Endothelial cell (in vitro differentiated cells): Measurements from ENCODE around the gene EIF6. TPM values are rescaled to one million over a fixed set of nuclear protein-coding genes. Genes with fewer than 3 reads are reported as not detected.

Experiments
- DNase-seq: peaks from one replicate; pipeline ENCODE4 v3.0.0; 2021; ENCODE audit warnings: low spot score
- H3K27ac Mint-ChIP-seq: one replicate; pipeline ENCODE4 v1.8.0; 2021; ENCODE audit warnings: mixed read lengths, inconsistent platforms; ENCODE audit not compliant: unreplicated experiment
- H3K27me3 Mint-ChIP-seq: one replicate; pipeline ENCODE4 v1.8.0; 2021; ENCODE audit warnings: mild to moderate bottlenecking, moderate library complexity, mixed read lengths, inconsistent platforms; ENCODE audit not compliant: unreplicated experiment
- H3K36me3 Mint-ChIP-seq: one replicate; pipeline ENCODE4 v1.8.0; 2021; ENCODE audit warnings: mild to moderate bottlenecking, low read depth, mixed read lengths, inconsistent platforms; ENCODE audit not compliant: unreplicated experiment
- H3K4me1 Mint-ChIP-seq: one replicate; pipeline ENCODE4 v1.8.0; 2021; ENCODE audit warnings: mild to moderate bottlenecking, mixed read lengths, inconsistent platforms; ENCODE audit not compliant: unreplicated experiment
- H3K4me3 Mint-ChIP-seq: one replicate; pipeline ENCODE4 v1.8.0; 2021; ENCODE audit warnings: mild to moderate bottlenecking, mixed read lengths, inconsistent platforms; ENCODE audit not compliant: unreplicated experiment
- H3K9me3 Mint-ChIP-seq: one replicate; pipeline ENCODE4 v1.8.0; 2021; ENCODE audit warnings: mixed read lengths, inconsistent platforms; ENCODE audit not compliant: unreplicated experiment
- CTCF ChIP-seq: fragments of 200-600 bp; sonication (generic); IDR thresholded peaks from one replicate; pipeline ENCODE4 v1.5.0; 2021; ENCODE audit warnings: antibody characterized with exemption; ENCODE audit not compliant: unreplicated experiment
- total RNA-seq: library from RNA; stranded (reverse); fragmentation: NEBNext Ultra II Directional; extraction: Animal tissue kit (Norgen Biotek cat#: 25700); gene quantifications from one replicate; pipeline ENCODE4 v1.2.1, GENCODE V29; 2021; ENCODE audit not compliant: unreplicated experiment

EIF6 gene
- total RNA-seq, 1 donor from 2014 or later = 120 TPM

GRCh38 chr20:35240811-35241293 is 43.7 kb downstream of the EIF6 start:
- no peak overlapping the region for H3K27ac Mint-ChIP-seq

GRCh38 chr20:35240083-35240810 is 44.3 kb downstream of the EIF6 start:
- Mint-ChIP-seq H3K27ac (no peak overlapping the region), H3K4me3 (no peak overlapping the region), H3K36me3 (peaks cover 6% of the 10 kb centered on the region), H3K4me1 (peaks cover 20% of the 10 kb centered on the region), H3K27me3 (peaks cover 6% of the 10 kb centered on the region), H3K9me3 (no peaks in the 10 kb centered on the region)
- DNase-seq = no peak
- no peak for TF ChIP-seq CTCF

More at GRCh38 chr20:35240811-35241293, 43.7 kb downstream of the EIF6 start:
- Mint-ChIP-seq H3K36me3 (peaks cover 6% of the 10 kb centered on the region), H3K9me3 (no peaks in the 10 kb centered on the region), H3K27me3 (peaks cover 6% of the 10 kb centered on the region), H3K4me1 (peaks cover 20% of the 10 kb centered on the region), H3K4me3 (no peak overlapping the region)
- TF ChIP-seq CTCF = no peak
- no peak for DNase-seq

- H3K27me3 Mint-ChIP-seq = peaks cover 6% of the 10 kb centered on the region
- H3K4me1 Mint-ChIP-seq = peaks cover 20% of the 10 kb centered on the region
- no peaks in the 10 kb centered on the region for H3K9me3 Mint-ChIP-seq
- H3K4me3 Mint-ChIP-seq = no peak overlapping the region
- no peak overlapping the region for H3K27ac Mint-ChIP-seq
- no peak for DNase-seq
- TF ChIP-seq CTCF = no peak
- H3K36me3 Mint-ChIP-seq = peaks cover 6% of the 10 kb centered on the region
Observed at GRCh38 chr20:35238735-35239134, 45.8 kb downstream of the EIF6 start.

GRCh38 chr20:35238170-35238569 is 46.4 kb downstream of the EIF6 start:
- Mint-ChIP-seq H3K36me3 (peaks cover 6% of the 10 kb centered on the region), H3K4me3 (no peak overlapping the region), H3K4me1 (peaks cover 20% of the 10 kb centered on the region), H3K27ac (no peak overlapping the region), H3K27me3 (peaks cover 8% of the 10 kb centered on the region), H3K9me3 (no peaks in the 10 kb centered on the region)
- no peak for DNase-seq
- no peak for TF ChIP-seq CTCF

- Mint-ChIP-seq H3K9me3 (no peaks in the 10 kb centered on the region), H3K27me3 (peaks cover 8% of the 10 kb centered on the region), H3K27ac (no peak overlapping the region), H3K4me1 (peaks cover 22% of the 10 kb centered on the region), H3K4me3 (no peak overlapping the region), H3K36me3 (peaks cover 6% of the 10 kb centered on the region)
- TF ChIP-seq CTCF = no peak
- DNase-seq = no peak
Observed at GRCh38 chr20:35237486-35237885, 47.1 kb downstream of the EIF6 start.
